Measurements from ENCODE around the gene MINAR2.

The MINAR2 gene

DNA sequence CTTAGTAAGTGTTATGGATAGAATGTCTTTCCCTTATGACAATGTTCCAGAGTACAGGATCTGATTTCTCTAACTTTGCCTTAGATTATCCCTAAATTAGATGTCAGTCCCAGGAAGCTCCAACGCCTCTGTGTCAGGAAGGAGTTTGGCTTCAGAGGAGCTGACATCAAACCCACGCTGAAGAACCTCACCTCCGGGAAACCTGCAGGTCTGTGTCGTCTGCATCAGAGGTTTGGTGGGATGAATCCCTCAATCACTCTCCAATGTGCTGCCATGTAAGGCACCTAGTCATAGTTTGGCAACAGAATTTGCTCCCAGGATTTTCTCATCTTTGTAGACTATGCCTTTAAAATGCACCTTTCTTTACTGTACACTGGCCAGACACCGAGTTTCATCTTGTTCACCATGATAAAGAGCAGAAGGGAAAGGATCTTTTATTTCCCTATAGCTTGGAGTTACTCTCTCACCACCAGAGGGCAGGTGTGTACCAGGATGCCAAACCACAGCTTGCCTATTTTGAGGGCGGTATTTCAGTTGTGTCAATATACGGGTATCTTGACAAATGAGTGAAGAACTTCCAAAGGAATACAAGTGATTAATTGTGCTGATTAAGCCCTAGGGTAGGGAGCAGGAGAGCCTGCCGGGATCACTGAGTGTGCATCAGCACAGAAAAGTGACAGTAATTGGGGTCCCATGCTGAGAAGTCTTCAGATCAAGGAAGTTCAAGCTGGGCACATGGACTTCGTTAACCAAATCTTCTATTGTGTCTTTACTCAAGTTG, 23.4 kb downstream of the MINAR2 start:
- peak; percentile 54 for DNase-seq (ENCODE audit: low read depth, low spot score)

DNA sequence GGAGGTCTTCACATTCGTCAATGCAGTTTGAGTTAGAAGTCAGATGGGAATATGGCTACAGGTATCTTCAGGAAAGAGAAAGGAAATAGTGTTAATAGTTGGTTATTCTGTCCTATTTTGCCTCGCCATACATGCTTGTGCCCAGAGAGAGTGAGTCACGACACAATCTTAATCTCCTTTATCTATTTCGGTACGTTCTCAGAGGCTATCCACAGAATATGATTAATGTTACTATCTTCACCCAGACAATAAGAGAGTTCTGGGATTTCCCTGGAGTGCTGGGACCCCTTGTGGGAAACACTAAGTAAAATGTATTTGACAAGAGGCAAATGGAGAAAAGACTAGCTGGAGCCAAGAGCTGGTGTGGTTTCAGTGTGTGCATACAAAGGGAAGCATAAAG, 25.5 kb downstream of the MINAR2 start:
- DNase-seq (ENCODE audit: low read depth, low spot score), result no peak

DNA sequence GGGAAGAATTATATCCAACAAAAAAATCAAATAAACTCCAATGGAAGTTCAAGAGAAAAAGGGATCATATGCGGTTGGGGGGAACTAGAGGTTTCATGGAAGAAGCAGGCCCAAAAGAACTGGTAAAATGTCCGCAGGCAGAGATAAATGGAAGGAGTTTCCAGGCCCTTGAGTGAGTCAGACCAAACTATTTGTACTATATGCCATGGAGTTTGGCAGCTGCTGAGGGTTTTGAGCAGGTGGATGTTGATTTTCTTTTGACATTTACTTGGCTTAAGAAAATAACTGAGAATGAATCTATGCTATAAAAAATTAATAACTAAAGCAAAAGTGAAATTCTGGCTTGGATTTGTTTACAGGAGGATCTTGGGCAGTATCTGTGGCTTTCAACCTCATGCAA, 33.7 kb downstream of the MINAR2 start:
- DNase-seq (ENCODE audit: low read depth, low spot score), result no peak

DNA sequence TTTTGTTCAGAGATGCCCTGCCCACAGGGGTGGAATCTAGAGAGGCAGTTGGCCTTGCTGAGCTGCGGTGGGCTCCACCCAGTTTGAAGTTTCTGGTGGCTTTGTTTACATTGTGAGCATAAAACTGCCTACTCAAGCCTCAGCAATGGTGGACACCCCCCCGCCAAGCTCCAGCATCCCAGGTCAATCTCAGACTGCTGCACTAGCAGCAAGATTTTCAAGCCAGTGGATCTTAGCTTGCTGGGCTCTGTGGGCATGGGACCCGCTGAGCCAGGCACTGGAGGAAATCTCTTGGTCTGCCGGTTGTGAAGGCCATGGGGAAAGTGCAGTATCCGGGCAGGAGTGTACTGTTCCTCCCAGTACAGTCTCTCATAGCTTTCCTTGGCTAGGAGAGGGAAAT, 55.5 kb downstream of the MINAR2 start:
- DNase-seq (ENCODE audit: low read depth, low spot score), result no peak

- peak; percentile 2 for DNase-seq (ENCODE audit: low read depth, low spot score)
These were observed 56.8 kb downstream of the MINAR2 start for GRCh38 chr5:129804705-129805104.

GRCh38 chr5:129807162-129807814, 59.4 kb downstream of the MINAR2 start:
- DNase-seq (ENCODE audit: low read depth, low spot score), result no peak
